Activated CD8-positive, alpha-beta memory T cell treated with anti-CD3 and anti-CD28 coated beads for 1 hour (primary cell): ENCODE data around the gene KRTAP5-5.
A peak's percentile ranks its signal among the peaks of the same experiment; 100 is the strongest.
"Not testable (repeated sequence)": the region's sequence is repeated elsewhere in the genome, so short reads cannot be mapped to it uniquely, and the experiment has no call there.

Experiments used
- DNase-seq, 2 donors: peaks; one replicate each; pipeline ENCODE4 v3.0.0-alpha.2; 2020; ENCODE audit warnings: low read depth in 1 of 2; ENCODE audit errors: extremely low read depth in 1 of 2

Gene KRTAP5-5

GRCh38 chr11:1605923-1606322 lies 23.7 kb upstream of the KRTAP5-5 start:
- DNase-seq, result not testable (repeated sequence)

DNA sequence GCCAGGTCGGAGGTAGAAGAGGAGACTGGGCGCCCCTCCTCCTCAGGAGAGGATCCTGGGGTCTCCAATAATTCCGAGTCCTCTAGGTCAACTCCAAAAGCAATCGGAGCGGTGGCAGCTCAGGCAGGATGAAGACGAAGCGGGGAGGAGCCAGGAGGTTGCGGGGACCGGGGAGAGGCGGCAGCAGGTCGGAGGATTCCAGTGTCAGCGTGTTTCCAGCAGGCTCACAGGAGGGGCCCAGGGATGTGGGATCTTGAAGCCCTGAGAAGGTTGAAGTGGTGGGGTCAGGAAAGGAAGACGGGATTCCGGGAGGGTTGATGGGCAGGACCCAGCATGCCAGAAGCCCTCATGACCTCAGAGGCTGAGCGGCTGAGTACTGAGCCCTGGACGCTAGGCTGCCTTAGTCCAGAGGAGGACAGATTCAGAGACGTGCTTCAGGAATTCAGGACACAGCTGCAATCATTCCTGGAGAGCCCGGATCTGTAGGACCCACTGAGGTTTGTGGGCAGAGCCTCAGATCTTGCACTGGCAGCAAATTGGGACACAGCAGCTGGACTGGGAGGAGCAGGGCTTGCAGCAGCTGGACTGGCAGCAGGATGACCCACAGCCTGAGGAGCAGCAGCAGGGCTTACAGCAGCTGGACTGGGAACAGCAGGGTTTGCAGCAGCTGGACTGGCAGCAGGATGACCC lies 22.3 kb upstream of the KRTAP5-5 start:
- DNase-seq, result not testable (repeated sequence)

DNA sequence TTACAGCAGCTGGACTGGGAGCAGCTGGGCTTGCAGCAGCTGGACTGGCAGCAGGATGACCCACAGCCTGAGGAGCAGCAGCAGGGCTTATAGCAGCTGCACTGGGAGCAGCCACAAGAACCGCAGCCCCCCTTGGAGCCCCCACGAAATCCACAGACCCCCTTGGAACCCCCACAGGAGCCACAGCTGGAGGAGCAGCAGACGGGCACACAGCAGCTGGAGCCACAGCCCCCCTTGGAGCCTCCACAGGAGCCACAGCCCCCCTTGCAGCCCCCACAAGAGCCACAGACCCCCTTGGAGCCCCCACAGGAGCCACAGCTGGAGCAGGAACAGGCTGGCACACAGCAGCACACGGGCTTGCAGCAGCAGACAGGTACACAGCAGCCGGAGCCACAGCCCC lies 21.7 kb upstream of the KRTAP5-5 start:
- DNase-seq, result not testable (repeated sequence)

DNA sequence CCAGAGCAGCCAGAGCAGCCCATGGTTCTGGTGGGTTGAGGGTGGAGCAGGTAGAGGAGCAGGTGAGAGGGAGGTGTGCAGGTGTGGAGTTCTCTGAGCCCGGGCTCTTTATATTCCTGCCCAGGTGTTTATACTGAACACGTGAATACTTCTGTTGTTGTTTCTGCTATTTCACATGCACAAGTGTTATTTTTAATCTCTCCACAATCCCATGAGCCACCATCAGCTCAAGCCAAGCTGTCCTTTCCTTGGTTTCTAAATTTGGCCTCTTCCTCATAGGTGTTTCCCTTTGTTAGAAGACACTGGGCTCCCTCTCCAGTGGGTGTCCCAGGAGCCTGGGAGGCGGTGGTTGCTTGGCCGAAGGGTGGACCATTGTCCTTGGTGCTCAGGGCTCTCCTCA lies 21.2 kb upstream of the KRTAP5-5 start, which contains the start of gene KRTAP5-3:
KRTAP5-3 (minus strand) TSS at position 101 of the 400 bp plus-strand sequence; CDS start at position 23, 78 bp downstream.
- DNase-seq, result no peak

DNA sequence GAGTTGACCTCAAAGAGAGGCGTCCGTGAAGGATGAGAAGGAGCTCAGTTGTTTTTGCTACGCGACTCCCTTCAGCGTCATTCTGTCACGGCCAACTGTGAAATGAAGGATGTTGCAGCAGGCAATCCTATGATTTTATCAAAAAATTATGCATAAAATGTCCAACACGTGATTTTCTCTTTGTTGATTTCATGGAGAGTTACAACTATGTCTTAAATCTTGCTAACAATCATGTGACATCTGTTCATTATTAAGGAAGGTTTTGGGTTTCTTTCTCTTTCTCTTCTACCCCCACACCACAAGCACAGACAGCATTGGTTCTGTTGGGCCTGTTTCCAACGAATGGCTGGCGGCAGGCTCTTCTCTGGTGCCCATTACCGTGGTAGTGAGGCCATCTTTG lies 11.3 kb upstream of the KRTAP5-5 start:
- no peak for DNase-seq

- DNase-seq, result no peak
Observed at GRCh38 chr11:1619449-1619848, 10.1 kb upstream of the KRTAP5-5 start.

DNA sequence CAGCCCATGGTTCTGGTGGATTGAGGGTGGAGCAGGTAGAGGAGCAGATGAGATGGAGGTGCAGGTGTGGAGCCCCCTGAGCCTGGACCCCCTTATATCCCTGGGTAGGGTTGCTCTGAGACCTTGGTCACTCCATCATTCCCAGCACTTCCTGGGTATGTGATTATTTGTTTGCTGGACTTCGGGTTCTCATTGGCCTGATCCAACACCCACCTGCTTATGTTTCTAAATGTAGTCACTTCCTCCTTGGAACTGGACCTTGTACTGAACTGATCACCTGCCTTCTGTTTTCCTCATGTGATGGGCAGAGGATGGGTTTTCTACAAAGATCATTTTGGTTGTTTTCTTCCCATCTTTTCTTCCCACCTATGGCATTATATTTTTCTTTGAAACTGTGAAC lies 7.5 kb upstream of the KRTAP5-5 start, which contains the start of gene KRTAP5-4:
KRTAP5-4 (minus strand) TSS at position 53 of the 400 bp plus-strand sequence; CDS start at position 8, 45 bp downstream.
- no peak for DNase-seq

DNA sequence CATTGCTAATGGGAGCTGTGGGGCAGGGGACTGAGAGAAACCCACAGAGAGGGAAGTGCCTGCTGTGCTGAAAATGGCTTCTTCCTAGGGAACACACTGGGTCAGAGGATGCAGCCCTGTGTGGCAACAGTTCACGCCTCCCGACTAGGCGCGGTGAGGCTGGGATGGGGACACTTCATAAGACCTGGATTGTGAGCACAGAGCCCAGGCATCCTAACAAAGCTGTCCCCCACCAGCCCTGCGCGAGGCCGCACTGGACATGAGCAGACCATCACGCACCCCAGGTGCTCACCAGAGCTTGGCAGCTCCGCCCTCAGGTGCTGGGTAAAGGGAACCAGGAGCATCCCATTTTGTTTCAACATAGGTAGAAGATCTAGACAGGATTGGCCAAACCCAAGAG lies 5.9 kb upstream of the KRTAP5-5 start:
- no peak for DNase-seq

- no peak for DNase-seq
Observed at GRCh38 chr11:1624621-1625020, 5.0 kb upstream of the KRTAP5-5 start.

DNA sequence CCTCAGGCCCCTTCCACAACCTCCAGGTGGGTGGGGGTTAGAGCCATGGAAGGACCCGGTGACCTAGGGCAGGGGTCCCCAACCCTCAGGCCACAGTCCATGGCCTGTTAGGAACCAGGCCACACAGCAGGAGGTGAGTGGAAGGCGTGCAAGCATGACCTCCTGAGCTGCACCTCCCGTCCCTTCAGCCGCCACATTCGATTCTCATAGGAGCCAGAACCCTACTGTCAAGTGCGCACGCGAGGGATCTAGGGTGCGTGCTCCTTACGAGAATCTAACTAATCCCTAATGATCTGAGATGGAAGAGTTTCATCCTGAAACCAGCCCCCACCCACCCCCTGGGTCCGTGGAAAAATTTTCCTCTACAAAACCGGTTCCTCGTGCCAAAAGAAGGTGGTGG lies 4.0 kb upstream of the KRTAP5-5 start:
- DNase-seq, result no peak

- DNase-seq, result peak in 1 of 2 donors; percentile 51
Observed at GRCh38 chr11:1628506-1629325, 859 bp upstream of the KRTAP5-5 start.

- no peak for DNase-seq
Observed at GRCh38 chr11:1630271-1630670, 696 bp downstream of the KRTAP5-5 start.

DNA sequence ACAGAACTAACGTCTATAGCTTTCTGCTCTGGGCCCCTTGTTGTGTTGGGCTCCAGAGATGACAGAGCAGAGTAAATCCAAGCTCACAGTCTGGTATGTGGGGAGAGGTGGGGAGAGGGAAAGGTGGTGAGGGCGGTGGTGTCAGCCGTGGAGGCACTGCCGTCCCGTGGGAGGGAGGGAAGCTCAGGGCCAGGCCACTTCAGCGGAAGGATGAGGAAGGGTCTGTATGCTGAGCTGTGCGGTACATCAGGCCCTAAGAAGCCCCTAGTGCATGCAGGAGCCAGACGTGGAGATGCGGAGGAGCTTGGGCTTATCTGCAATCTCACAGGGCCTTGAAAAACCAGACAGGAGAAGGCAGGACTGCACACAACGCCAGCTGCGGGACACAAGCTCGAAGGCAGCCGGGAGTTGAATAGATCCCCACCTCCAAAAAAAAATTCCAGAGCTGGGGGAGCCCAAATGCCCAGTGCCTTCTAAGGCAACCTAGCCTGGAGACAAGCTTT lies 1.5 kb downstream of the KRTAP5-5 start:
- no peak for DNase-seq

DNA sequence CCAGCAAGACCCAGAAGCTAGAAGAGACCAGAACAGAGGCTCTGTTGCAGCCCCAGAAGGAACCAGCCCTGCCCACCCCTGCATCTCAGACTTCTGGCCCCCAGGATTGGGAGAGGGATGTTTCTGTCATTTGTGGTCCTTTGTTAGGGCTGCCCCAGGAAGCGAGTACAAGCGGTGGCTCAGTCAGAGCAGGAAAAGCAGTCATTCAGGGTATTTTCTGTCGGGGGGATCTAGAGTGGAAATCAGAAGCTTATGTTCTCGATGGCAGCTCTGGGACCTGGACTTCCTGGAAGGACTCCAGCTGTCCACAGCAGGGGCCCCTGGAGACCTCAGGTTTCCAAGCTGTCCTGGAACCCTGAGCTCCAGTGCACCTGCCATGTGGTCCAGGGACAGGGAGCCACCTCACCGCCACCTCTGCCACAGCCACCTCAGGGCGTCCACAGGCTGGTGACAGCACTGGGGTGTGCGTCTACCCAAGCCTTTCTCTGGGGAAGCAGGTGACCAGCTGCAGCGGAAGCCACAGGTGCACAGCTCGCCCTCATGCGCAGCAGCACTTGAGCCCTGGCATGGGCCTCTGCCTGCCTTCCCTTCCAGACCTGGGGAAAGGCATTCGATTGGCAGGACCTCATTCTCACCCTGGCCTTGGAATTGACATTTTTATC lies 2.6 kb downstream of the KRTAP5-5 start:
- DNase-seq, result no peak

DNA sequence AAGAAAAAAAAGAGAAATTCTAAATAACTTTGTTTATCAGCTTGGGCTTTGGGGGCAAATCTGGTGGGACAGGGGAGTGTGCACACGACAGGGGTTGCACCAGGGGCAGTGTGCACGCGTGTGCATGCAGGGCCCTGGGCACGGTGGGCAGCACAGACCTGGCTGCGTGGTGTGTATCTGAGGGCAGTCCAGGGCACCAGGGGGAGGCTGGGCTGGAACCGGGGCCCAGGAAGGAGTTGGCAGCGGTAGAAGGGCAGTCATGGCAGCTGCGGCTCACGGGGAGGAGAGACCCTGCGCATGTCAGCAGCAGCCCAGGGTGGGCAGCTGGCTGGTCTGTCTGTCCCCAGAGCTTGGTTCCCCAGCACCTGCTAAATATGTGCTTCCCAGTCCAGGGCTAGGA lies 4.3 kb downstream of the KRTAP5-5 start:
- no peak for DNase-seq

DNA sequence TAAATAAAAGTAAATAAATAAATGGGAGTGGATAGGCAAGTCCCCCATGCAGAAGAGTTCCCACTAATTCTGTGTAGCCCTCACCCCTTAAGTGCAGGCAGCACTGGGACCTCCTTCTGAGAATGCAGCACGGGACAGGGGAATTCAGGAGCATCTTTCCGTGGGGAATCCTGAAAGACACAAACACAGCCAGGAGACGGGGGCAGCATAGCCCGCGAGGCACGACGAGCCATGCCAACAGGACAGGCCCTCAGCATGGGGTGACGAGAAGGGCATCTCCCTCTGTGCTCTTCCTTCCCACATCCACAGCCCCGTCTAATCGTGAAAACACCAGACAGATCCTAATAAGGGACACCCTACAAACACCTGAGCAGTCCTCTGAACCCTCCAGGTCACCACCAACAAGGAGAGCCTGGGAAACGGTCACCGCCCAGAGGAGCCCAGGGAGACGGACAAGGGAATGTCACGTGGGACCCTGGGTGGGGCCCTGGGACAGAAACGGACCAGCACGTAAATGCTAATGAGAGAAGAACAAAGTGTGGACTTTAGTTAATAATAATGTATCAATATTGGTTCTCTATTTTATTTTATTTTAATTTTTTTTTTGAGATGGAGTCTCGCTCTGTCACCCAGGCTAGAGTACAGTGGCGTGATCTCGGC lies 6.8 kb downstream of the KRTAP5-5 start:
- no peak for DNase-seq

GRCh38 chr11:1637628-1638027 lies 8.1 kb downstream of the KRTAP5-5 start:
- DNase-seq, result no peak

GRCh38 chr11:1638344-1638743 lies 8.8 kb downstream of the KRTAP5-5 start:
- no peak for DNase-seq

DNA sequence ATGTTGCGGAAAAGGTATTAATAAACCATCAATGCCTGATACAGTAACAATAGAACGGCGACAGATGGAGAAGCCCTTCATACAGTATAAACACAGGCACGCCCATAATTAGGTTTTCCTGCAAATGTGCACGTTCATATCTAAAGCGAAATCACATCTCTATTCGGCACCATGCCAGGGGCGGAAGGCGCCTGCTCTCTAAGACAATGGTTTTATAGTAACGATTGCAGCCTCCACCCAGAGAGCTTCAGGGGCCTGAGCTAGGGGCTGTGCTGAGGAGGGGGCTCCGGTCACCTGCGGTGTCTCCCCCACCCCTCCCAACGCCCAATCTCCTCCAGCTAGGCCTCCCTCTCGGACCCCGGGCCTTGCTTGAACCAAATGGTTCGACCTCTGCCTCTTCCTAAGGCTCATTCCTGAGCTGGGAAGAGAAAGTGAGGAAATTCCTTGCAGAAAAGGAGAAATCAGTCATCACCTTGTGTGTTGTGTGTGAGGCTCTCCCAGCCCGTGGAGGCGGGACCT lies 9.6 kb downstream of the KRTAP5-5 start:
- no peak for DNase-seq

GRCh38 chr11:1639666-1640065 lies 10.1 kb downstream of the KRTAP5-5 start:
- DNase-seq, result no peak
